GM18909 (cell line): ENCODE data around the gene SMYD3.
"Not testable (repeated sequence)": the region's sequence is repeated elsewhere in the genome, so short reads cannot be mapped to it uniquely, and the experiment has no call there.

Experiments
- ATAC-seq: cut with Tn5 transposase; IDR thresholded peaks from one replicate; pipeline ENCODE4 v1.9.1; 2021; ENCODE audit warnings: mild to moderate bottlenecking; ENCODE audit not compliant: unreplicated experiment, poor library complexity

The SMYD3 gene

GRCh38 chr1:245742896-245743295, 764.2 kb downstream of the SMYD3 start:
- no peak for ATAC-seq

GRCh38 chr1:245740336-245740735, 766.7 kb downstream of the SMYD3 start:
- not testable (repeated sequence) for ATAC-seq

- no peak for ATAC-seq
Observed at GRCh38 chr1:245730801-245731200, 776.3 kb downstream of the SMYD3 start.

GRCh38 chr1:245728035-245728434, 779.0 kb downstream of the SMYD3 start:
- not testable (repeated sequence) for ATAC-seq

GRCh38 chr1:245721488-245721887, 785.6 kb downstream of the SMYD3 start:
- no peak for ATAC-seq

GRCh38 chr1:245718951-245719350, 788.1 kb downstream of the SMYD3 start:
- ATAC-seq, result no peak

GRCh38 chr1:245718123-245718522, 789.0 kb downstream of the SMYD3 start:
- ATAC-seq, result no peak

- ATAC-seq, result no peak
Observed at GRCh38 chr1:245717611-245718010, 789.5 kb downstream of the SMYD3 start.

- ATAC-seq, result no peak
Observed at GRCh38 chr1:245716561-245716960, 790.5 kb downstream of the SMYD3 start.

GRCh38 chr1:245715970-245716369, 791.1 kb downstream of the SMYD3 start:
- no peak for ATAC-seq

- ATAC-seq, result no peak
Observed at GRCh38 chr1:245715291-245715701, 791.8 kb downstream of the SMYD3 start.

GRCh38 chr1:245714027-245714426, 793.1 kb downstream of the SMYD3 start:
- not testable (repeated sequence) for ATAC-seq

- ATAC-seq, result no peak
Observed at GRCh38 chr1:245710961-245711903, 795.8 kb downstream of the SMYD3 start.

- no peak for ATAC-seq
Observed at GRCh38 chr1:245707941-245708340, 799.1 kb downstream of the SMYD3 start.

GRCh38 chr1:245704765-245705164, 802.3 kb downstream of the SMYD3 start:
- no peak for ATAC-seq

GRCh38 chr1:245704341-245704740, 802.7 kb downstream of the SMYD3 start:
- ATAC-seq, result no peak

- ATAC-seq, result no peak
Observed at GRCh38 chr1:245702346-245702745, 804.7 kb downstream of the SMYD3 start.

- no peak for ATAC-seq
Observed at GRCh38 chr1:245701631-245702030, 805.4 kb downstream of the SMYD3 start.

- ATAC-seq, result no peak
Observed at GRCh38 chr1:245700631-245701030, 806.4 kb downstream of the SMYD3 start.
